GM21381 (cell line): ENCODE results near the gene RHOA.
"Not testable (repeated sequence)": the region's sequence is repeated elsewhere in the genome, so short reads cannot be mapped to it uniquely, and the experiment has no call there.

Experiments
- ATAC-seq: cut with Tn5 transposase; IDR thresholded peaks from one replicate; pipeline ENCODE4 v1.9.1; 2021; ENCODE audit warnings: mild to moderate bottlenecking, moderate library complexity; ENCODE audit not compliant: unreplicated experiment

RHOA gene

DNA sequence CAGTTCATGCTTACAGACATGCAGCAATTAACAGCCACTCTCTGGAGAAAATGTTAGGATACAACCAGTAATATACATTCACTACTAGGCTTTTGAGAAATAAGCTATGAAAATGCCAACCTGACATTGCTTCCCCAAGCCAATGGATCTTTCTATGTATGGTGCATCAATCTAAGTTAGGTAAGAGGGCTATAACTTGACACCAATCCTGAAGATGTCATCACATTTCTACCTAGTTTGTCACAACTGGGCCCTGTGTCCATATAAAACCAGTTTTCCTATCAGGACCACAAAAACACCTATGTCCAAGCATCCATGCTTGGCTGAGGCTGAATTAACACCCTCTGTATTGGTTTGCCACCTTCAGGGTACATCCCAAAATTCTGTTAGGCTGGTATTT lies 39.8 kb downstream of the RHOA start:
- ATAC-seq: no peak

DNA sequence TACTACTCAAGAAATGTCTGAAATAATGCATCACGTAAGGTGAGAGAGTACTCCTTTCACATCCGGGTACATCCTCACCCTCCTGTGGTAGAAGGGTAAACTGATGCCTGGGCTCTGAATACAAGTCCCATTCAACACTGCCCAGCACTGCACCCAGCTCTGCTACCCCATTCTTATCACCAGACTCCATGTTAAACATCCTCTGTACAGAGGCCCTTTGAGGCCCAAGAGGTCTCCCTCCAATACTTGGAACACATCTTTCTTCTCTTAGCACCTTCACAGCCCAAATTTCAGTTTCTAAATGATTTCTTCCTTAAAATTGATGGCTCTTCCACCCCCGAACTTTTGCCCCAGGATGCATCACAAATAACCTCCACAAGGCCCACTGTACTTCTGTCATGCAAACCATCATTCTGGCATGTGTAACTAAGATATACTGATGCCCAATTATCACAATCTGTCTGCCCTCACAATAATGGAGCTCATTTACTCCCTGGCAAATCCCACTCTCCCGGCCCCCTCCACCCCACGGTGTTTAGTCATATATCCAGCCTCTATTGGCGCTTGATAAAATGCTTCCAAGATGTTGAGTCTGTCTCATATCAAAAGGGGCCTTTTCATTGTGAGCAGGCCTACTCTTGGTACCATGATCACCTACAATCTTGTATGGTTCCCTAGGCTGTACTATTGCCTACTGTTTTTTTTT lies 41.0 kb downstream of the RHOA start:
- ATAC-seq: no peak

DNA sequence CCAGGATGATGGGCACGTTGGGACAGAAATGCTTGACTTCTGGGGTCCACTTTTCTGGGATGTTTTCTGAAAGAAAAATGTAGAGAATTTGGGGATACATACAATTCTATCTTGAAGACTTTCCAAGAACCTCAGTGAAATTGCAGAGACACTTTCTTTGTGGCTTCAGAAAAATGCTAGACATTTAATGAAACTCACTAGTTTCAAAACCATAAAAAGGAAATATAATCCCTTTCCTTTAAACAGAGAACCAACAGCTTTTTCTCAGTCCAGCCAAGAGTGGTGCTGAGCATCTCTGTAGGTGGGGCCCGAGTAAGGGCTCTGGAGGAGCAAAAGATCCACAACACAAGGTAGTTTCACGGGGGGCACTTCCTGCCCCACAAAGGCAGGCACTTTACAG lies 49.2 kb downstream of the RHOA start:
- ATAC-seq: no peak

DNA sequence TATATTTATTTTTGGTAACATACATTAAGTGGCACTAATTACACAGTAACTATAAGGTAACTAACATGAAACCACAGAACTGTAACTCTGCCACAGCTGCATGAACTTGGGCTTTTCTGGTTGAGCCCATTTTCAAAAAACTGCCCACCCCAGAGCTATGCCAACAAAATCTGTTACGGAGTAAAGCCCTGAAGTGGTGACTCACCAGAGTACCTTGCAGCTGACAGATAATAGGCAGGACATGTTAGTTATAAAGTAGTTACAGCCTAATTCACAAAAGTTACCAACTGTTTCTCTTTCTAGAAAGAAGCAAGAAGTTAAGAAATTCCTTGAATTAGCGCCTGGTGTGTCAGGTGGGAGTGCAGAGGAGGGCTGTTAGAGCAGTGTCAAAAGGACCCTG lies 52.2 kb downstream of the RHOA start:
- ATAC-seq: no peak

DNA sequence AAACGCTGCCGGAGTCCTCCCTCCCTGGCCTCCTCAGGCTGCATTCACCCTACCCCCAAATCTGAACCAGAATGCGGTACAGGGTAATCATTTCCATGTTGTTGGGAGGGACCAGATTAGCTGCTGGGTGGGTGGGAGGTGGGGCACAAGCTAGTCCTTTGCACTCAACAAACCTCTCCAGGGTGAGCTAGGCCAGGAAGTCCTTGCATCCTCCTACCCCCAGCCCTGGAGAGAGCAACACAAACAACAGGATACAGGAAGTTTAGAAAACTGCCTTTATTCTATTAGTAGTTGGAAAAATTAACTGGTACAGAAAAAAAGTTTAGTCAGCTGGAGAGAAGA lies 52.9 kb downstream of the RHOA start:
- ATAC-seq: peak; percentile 18

DNA sequence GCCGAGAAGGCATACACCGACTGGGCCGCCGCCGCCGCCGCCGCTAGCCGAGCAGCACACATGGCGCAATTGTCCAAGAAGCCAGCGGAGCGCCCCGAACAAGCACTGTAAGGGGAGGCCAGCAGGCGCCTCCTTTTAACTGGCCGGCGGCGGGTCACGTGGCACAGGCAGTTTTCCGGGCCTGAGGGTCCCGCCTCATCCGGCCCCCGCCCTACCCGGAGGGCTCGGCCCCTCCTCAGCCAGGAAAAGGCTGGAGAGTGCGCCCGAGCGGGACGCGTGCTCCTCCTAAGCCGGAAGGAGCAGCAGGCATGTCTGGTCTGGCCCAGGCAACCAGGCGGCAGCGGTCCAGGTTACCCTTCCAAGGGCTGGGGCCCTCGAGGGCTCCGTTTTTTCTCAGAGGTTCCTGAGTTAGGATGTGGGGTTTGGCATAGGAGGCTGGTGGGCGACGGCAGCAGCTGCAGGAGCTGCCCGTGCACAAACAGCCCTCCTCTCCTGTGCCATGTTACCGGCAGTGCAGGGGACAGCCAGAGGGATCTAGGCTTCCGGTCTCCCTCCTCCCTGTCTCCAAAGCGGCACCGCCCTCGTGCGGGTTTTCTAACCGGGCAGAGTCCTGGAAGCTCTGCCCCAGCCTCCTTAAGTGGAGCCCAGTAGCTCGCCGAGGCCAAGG lies 53.4 kb downstream of the RHOA start, which contains the start of gene GPX1:
Gene GPX1, minus strand, starts transcription at position 137 of the 667 bp plus-strand sequence. Its CDS starts 75 bp downstream, at position 62.
- peak; percentile 83 for ATAC-seq

DNA sequence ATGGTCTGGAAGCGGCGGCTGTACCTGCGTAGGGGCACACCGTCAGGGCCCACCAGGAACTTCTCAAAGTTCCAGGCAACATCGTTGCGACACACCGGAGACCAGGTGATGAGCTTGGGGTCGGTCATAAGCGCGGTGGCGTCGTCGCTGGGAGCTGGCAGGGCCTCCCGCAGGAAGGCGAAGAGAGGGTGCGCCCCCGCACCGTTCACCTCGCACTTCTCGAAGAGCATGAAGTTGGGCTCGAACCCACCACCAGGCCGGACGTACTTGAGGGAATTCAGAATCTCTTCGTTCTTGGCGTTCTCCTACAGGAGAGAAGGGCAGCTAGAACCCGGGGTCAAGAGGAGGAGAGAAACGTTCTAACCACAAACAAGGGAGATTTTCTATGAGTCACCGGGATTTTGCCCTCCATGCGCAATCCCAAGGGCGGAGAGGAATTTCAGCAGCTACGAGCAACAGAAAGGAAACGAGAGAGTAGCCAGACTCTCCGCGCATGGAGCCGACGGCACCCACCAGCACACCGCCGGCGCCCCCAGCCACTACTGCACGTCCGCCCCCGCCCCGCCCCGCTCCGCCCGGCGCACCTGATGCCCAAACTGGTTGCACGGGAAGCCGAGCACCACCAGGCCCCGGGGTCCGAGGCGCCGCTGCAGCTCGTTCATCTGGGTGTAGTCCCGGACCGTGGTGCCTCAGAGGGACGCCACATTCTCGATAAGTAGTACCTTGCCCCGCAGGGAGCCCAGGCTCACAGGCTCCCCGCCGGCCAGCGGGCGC lies 54.1 kb downstream of the RHOA start:
- peak; percentile 10 for ATAC-seq

DNA sequence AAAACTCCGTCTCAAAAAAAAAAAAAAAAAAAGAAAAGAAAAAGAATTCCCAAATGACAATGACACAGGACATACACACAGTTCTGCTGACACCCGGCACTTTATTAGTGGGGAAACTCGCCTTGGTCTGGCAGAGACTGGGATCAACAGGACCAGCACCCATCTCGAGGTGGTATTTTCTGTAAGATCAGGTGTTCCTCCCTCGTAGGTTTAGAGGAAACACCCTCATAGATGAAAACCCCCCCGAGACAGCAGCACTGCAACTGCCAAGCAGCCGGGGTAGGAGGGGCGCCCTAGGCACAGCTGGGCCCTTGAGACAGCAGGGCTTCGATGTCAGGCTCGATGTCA lies 54.7 kb downstream of the RHOA start:
- ATAC-seq: not testable (repeated sequence)

DNA sequence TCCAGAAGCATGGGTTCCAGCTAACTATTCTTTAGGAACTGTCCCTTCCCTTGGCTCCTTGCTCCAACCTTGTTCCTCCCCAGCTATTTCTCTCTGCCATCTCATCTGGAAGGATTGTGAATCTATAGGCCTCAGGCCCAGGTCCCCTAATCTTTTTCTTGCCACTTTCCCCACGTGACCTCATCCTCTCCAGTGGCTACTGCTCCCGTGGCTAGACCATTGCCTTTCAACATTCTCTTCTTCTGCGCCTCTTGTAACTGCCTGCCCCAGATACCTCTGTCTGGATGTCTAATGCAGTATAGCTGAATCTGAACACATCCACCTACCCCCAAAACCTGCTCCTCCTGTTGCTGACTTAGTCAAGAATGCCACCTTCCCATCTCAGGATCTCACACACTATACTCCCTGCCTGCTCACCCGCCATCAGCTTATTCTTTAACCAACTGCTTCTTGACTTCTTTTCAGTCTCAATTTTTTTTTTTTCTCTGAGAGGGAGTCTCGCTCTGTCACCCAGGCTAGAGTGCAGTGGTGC lies 58.8 kb downstream of the RHOA start:
- no peak for ATAC-seq

DNA sequence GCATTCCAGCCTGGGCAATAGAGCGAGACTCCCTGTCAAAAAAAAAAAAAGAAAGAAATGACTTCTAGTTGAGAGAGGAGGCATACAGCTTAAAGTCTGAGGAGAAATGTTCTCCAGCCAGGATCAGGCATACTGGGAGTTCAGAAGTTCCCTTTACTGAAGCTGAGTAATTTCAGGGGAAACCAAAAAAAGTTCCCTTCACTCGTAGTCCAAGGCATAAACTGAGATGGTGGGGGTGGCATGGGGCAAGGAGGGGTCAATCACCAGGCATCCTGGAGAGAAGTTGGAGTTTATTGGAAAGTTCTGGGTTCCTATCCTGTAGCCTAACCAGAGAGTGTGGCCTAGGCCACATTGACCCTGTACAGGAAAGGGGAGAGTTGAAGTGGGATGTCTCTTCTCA lies 59.5 kb downstream of the RHOA start:
- ATAC-seq: no peak

DNA sequence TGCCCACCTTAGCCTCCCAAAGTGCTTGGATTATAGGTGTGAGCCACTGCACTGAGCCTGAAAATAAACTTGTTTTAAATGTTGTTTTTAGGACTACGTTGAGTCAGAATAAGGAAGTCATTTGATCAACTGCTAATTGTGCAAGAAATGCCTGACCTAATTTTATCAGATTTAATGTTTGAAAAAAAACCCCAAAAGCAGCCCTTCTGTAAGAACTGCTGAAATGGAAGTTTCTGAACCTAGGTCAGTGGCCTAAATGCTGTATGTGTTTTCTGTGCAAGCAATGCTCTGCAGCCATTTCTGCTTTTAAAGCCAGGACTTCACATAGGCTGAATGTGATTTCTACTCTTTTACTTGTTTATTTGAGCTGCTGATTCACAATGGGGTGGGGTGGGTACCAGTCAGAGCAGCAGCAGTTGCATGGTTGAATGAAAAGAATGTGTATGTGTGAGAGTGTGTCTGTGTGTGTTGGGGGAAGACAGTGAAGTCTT lies 60.2 kb downstream of the RHOA start:
- ATAC-seq: no peak

DNA sequence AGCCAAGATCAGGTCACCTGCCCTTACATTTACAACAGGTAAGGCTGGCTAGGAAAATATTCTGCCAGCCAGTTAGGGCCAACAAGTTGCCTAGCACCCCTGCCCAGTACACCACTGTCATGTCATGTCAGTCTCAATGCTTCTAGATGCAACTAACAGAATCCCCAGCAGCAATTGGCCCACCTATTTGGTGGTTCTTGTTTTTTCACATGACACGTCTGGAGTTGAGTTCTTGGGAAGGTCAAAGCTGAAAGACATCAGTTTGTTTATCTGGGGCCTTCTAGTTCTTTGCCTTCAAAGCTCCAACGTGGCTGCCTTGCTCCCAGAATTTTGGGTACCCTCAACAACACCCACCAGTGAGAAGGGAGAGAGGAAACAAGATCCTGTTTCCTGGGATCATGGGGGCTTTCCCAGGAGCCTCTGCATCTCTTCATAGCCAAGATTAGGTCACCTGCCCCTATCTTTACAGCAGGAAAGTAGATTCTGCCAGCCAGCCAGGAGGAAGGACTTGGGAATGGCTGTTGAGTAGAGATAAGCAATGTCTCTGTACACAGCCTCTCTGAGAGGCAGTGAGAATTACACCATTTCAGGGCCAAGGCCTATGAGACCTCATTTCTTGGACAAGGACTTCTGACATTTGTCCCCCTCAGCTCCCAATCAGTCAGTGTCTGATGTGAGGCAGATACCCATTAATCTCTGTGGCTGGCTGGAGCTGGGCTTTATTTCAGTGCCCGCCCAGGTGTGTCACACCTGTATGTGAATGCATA lies 62.2 kb downstream of the RHOA start:
- no peak for ATAC-seq

DNA sequence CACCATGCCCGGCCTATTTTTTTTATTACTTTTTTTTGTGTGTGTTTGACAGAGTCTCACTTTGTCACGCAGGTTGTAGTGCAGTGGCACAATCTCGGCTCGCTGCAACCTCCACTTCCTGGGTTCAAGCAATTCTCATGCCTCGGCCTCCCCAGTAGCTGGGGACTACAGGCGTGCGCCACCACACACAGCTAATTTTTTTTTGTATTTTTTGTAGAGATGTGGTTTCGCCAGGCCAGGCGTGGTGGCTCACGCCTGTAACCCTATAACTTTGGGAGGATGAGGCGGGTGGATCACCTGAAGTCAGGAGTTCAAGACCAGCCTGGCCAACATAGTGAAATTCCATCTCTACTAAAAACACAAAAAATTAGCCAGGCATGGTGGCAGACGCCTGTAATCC lies 63.4 kb downstream of the RHOA start:
- ATAC-seq: not testable (repeated sequence)

DNA sequence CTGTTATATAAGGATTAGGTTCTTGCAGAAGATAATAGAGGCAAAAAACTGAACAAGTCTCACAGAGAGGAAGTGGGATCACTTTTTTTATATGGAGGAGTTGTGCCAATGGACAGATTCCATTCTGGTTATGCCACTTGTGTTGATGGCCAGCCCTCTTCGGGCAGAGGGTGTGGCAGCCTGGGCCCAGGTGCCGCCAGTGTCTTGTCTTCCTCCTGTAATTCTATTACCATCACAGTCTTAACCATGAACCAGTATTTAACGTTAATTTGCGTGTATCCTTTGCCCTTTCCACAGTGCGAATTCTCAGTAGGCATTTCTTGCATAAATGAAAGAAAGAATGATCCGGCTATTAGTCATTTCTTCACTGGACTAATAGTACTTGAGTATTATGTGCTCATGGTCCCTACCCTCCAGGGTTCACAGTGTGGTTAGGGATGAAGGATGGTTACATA lies 65.0 kb downstream of the RHOA start:
- no peak for ATAC-seq

DNA sequence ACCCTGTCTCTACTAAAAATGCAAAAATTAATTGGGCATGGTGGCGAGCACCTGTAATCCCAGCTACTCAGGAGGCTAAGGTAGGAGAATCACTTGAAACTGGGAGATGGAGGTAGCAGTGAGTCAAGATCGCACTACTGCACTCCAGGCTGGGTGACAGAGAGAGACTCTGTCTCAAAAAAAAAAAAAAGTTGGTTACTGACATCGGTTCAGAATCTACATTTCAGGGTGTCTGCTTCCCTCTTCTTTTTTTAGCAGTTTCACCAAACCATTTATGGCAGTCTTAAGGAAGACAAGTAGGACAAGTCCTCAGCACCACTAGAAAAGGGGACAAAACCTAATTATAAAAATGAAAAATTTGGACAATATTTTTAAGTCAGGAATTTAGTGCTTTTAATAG lies 68.6 kb downstream of the RHOA start:
- ATAC-seq: no peak

DNA sequence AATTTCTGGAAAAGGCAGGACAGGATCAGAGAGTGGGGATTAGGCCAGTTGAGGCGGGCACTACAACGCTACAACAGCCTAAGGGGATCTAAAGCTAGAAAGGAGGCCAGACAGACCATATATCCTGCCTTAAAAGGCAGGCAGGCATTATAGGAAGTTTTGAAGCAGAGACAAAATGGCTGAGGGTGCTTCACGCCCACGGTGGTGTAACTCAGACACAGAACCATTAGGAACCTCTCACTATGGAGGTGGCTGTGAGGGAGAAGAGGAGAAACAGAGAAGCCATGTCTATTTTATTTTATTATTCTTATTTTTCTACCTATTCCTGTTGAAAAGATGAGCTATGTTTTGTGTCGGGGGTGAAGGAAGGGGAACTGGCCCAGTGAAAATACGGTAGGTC lies 69.8 kb downstream of the RHOA start:
- ATAC-seq: no peak

DNA sequence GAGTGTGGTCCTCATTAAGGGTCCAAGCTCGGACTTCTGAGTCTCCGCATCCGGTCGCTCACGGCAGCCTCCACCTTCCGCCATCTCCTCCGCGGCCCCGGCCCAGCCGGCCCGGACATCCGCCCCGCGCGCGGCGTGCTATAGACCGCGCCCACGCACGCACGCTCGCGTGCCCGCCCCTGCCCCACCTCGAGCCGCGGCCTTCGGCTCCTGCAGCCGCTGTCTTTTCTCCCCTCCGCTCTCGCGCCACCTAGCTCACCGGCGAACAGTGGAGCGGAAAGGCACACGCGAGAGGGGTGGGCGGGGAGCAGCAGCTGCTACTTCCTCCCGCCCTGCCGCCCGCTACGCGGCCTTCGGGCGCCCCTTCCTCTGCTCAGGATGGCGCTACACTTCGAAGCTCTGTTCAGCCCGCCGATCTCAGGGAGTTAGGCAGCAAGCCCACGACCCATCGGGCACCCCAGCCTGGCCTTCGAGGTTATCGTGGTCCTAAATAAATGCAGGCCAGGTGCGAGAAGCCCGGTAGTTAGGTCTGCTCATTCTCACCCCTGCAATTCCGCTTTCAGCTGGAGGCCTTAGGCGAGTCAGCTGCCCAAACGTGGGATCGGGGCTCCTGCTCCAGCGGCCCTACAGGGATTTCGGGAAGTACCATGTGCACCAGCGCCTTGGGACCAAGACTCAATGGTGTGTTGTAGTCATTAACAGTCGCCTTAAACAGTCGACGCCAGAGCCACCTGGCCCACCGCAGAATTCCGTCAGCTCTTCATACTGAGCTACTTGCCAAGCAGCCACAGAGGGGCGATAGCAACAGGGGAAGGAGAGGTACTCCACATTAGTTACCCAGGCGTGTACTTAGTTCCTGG lies 71.6 kb downstream of the RHOA start, which contains the start of gene USP4:
Gene USP4, minus strand, starts transcription at position 113 of the 860 bp plus-strand sequence. Its CDS starts 29 bp downstream, at position 84.
- ATAC-seq: peak; percentile 79

DNA sequence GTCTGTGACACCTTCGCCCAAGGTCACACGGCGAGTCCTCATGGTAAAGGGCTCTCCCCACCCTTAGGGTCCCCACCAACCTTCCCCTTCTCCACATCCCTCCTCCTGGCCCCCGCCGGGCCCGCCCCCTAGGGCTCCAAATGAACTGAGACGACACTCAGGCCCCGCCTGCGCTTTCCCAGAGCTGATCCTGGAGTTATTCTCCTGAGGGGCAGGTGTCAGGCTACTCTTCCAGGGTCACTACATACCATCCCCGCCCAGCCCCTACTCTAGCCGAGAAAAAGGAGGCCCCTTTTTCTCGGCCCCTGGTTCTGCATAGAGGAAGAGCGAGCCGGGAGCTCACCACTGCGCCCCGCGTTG lies 72.2 kb downstream of the RHOA start:
- no peak for ATAC-seq

DNA sequence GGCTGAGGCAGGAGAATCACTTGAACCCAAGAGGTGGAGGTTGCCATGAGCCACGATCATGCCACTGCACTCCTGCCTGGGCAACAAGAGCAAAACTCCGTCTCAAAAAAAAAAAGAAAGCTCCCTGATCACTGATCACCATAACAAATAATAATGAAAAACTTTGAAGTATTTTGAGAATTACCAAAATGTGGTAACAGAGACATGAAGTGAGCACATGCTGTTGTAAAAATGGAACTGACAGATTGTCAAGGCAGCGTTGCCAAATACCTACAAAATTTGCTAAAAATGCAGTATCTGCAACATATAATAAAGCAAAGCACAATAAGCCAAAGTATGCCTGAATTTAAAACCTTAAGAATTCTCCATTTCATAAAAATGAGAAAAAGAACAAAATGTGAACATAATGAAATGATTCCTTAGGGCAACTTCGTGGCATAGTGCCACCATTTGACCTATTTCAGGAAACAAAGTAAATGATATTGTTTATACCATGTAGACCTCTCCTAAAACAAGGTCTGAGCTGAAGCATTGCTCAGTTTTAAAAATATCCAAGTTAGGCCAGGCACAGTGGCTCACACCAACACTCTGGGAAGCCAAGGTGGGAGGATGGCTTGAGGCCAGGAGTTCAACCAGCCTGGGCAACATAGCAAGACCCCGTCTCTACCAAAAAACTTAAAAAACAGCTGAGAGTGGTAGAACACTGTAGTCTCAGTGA lies 77.7 kb downstream of the RHOA start:
- no peak for ATAC-seq
